Measurements from ENCODE around the gene MYF5. TPM values are rescaled to one million over a fixed set of nuclear protein-coding genes. Genes with fewer than 3 reads are reported as not detected.

The MYF5 gene
- total RNA-seq, 1 experiment from 2014 or later, result not detected

DNA sequence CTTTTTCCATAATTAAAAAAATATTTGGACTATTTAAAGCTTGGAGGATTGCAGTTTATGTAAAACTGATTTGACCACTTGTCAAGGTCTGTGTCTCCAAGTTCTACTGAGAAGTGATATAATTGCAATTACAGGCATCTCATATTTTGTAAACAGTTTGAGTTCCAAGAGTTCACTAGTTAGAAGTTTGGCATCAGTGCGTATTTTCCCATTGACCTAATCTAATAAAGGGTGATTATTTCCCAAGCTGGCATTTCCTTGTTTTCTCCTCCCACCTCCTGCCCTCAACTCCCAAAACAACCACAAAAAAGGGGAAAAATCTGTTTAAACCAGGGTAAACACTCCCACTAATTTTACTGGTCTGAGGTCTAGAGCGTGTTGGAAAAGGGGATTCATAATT lies 12.3 kb upstream of the MYF5 start:
- no peak for DNase-seq (ENCODE audit: low spot score)
- in situ Hi-C loops (cut with HindIII; ENCODE audit: low sequenced_read_pairs), result no loop called here

DNA sequence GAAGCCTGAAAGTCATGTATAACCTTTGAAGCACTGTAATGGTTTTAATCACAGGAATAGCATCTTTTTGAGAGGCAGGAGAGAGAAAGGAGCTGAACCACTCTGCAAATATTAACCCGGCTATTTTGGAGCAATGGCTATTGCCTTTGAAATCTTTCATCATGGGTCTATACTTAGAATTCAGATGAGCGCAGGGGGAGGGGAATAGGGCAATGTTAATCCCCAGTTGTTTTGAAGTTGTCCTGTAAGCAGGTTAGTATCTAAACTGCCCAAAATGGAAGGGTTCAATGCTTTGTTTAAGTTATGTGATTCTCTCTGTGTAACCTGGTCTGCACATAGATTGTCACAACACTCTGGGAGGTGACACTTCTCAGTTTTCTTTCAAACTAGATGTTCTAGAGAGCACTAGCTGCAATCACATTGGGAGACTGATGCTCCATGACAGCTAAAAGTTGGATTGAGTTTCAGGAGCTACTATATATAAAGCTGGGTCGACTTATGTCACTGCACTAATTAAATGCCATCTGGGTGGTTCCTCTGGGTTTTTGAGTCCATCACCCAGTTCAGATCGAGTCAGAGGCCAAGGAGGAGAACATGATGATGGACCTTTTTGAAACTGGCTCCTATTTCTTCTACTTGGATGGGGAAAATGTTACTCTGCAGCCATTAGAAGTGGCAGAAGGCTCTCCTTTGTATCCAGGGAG lies 9.4 kb upstream of the MYF5 start, which contains the start of gene MYF6:
Gene MYF6, plus strand, starts transcription at position 509 of the 704 bp plus-strand sequence. Its CDS starts 86 bp downstream, at position 595.
- no peak for DNase-seq (ENCODE audit: low spot score)
- in situ Hi-C loops (cut with HindIII; ENCODE audit: low sequenced_read_pairs), result no loop called here

DNA sequence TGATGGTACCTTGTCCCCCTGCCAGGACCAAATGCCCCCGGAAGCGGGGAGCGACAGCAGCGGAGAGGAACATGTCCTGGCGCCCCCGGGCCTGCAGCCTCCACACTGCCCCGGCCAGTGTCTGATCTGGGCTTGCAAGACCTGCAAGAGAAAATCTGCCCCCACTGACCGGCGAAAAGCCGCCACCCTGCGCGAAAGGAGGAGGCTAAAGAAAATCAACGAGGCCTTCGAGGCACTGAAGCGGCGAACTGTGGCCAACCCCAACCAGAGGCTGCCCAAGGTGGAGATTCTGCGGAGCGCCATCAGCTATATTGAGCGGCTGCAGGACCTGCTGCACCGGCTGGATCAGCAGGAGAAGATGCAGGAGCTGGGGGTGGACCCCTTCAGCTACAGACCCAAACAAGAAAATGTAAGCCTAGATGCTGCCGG lies 8.9 kb upstream of the MYF5 start:
- in situ Hi-C loops (cut with HindIII; ENCODE audit: low sequenced_read_pairs), result no loop called here
- DNase-seq (ENCODE audit: low spot score), result no peak

DNA sequence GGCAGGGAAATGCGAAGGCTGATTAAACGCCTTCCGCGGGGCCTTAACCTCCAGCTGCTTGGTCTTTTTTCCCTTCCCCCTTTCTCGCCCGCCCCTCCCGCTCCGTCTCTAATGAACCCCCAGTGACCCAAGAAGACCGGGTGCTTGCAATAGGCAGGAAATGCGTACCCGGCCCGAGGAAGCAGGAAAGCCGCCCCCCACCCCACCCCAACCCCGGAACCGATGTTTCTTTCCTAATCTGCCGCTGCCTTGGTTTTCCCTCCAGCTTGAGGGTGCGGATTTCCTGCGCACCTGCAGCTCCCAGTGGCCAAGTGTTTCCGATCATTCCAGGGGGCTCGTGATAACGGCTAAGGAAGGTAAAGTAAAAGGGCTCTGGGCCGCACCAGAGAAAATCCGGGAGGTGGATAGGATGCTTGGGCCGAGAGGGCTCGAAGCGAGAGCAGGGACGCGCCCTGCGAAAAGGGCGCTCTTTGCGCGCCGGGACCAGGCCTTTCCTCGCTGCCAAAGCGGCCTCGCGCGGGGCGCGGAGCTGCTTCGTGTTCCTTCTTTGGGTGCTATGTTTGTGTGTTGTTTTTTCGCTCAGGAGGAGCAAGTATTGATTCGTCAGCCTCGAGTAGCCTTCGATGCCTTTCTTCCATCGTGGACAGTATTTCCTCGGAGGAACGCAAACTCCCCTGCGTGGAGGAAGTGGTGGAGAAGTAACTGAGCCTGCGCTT lies 8.3 kb upstream of the MYF5 start:
- DNase-seq (ENCODE audit: low spot score), result no peak
- in situ Hi-C loops (cut with HindIII; ENCODE audit: low sequenced_read_pairs), result no loop called here

DNA sequence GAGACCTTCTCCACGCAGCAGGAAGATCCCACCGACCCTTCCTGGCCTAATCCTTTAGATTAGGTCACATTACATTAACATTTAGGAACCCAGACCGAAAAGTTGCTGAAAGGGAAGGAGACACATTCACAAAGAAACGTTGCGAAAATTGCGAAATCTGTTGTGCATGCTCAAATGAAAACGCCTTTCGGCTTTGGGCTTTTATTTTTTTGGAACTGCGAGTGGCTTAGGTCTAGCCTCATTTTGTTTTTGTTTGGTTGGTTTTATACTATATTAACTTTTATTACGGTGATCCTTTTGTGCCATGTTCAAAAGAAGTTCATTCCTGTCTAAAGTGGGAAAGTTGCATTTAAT lies 7.8 kb upstream of the MYF5 start:
- DNase-seq (ENCODE audit: low spot score), result no peak
- in situ Hi-C loops (cut with HindIII; ENCODE audit: low sequenced_read_pairs), result no loop called here

DNA sequence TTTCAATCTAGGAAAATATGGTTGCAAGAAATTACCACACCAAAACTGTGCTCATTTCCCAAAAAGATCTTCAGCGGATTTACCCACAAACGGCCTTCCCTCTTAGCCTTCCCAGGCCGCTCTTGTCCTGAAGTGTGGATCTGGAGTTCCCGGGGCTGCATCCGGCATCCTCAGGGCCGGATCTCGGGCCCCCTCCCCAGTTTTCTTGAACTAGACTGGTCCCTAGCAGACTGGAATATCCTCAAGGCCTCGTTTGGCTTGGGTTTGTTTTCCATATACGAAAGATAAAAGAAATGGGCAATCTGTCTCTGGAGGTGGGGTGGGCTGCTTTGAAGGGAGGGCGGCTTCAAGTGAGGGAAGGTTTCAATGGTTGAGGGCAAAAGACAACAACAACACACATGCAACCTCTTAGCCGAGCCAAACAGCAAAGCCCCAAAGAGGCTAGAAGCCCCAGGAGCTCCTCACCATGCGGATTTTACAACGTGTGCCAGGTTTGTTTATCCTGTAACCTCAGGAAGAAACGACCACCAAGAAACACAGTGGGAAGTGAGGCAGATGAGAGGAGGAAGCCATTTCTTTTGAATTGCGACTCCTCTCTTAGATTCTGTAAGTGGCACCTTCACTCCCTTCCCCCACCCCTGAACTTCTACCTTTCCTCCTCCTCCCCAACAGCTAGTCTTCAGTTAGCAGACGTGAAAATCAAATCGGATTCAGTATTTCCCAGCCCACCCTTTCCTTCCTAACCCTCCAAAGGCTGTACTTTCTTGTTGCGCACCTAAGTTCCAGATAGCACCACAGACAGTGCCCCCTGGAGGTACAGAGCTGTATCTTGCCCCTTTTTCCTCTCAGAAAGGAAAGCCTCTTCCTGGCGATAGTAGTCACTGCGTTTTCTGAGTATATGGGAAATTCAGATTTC lies 6.6 kb upstream of the MYF5 start:
- in situ Hi-C loops (cut with HindIII; ENCODE audit: low sequenced_read_pairs), result no loop called here
- DNase-seq (ENCODE audit: low spot score), result no peak

GRCh38 chr12:80710727-80711449 lies 5.8 kb upstream of the MYF5 start:
- DNase-seq (ENCODE audit: low spot score), result no peak
- in situ Hi-C loops (cut with HindIII; ENCODE audit: low sequenced_read_pairs), result no loop called here

- DNase-seq (ENCODE audit: low spot score), result no peak
- in situ Hi-C loops (cut with HindIII; ENCODE audit: low sequenced_read_pairs), result no loop called here
These were observed 4.8 kb upstream of the MYF5 start for GRCh38 chr12:80711866-80712265.

DNA sequence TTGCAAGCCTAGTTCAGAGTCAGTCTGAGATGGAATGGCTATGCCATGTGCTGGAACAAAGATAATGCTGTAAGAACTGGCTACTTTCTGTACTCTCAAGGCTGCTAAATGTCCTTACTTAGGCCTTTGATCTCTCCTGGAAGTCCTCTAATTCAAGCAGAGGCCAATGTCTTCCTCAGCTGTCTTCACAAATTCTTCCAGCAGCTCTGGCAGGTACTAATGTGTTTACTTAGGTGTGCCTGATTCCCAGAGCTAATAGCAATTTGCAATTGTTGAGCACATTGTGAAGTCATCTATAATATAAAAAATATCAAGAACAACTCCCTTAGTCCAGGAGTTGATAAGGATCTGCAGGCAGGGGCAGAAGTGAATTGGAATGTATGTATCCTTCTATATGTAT lies 3.8 kb upstream of the MYF5 start:
- DNase-seq (ENCODE audit: low spot score), result no peak
- in situ Hi-C loops (cut with HindIII; ENCODE audit: low sequenced_read_pairs), result no loop called here

- DNase-seq (ENCODE audit: low spot score), result no peak
- in situ Hi-C loops (cut with HindIII; ENCODE audit: low sequenced_read_pairs), result no loop called here
These were observed 3.3 kb upstream of the MYF5 start for GRCh38 chr12:80713419-80713818.

DNA sequence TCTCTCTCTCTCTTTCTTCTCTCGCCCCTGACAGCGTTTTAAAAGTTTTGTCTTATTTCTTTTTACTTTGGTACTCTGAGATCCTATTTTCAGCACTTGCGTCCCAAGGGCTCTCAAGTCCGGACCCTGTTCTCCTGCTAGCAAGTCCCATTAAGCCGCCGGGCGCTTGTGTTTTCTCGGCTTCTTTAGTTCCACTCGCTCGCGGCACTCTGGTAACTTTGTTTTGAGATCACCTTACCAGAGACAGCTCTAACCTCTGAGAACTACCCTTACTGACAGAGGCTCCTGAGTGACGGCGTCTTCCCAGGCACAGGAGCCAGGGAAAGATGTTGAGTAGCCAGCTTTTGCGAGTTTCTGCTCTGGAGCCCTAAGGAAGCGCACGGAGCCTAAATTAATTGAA lies 2.7 kb upstream of the MYF5 start:
- DNase-seq (ENCODE audit: low spot score), result no peak
- in situ Hi-C loops (cut with HindIII; ENCODE audit: low sequenced_read_pairs), result no loop called here

DNA sequence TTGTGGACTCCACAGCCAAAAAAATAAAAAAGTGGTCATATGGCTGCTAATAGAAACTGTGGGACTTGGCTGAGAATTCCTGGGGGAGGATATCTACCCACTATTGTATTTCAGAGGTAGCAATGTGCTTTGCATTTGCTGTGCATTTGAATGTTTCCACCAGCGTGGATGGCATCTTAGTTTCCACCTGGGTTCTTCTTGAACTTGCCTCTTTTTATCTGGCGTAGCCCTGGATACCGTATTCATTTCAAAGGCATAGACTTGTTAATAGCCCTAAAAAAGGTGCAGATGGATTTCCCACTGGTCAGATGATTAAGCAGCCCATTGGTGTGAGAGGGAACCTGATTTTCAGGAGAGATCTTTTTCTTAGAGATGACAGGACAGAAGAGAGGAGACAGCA lies 1.9 kb upstream of the MYF5 start:
- in situ Hi-C loops (cut with HindIII; ENCODE audit: low sequenced_read_pairs), result no loop called here
- DNase-seq (ENCODE audit: low spot score), result no peak

DNA sequence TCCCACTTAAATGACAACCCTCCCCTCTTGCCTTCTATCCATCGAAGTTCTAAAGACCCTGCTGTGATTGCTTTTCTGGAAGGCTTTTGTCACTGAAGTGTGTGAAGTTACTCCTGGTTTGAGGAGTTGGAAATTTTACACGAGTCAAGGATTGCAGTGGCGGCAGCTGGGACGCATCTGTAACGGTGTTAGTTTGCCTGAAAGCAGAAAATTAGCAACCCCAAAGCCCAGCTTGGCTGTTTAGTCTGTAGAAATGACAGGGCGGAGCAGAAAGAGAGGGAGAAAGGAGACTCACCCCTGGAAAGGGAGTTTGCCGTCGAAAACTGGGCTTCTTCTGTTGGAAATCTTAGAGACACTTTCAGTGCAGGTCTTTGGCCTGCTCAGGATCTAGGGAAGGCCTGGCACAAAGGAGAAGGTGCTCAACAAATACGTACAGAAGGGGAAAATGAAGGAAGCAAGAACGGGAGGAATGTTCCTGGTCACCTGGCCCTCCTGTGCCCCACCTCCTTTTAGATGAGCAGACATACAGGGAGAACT lies 931 bp upstream of the MYF5 start:
- no peak for DNase-seq (ENCODE audit: low spot score)
- in situ Hi-C loops (cut with HindIII; ENCODE audit: low sequenced_read_pairs), result no loop called here

- no peak for DNase-seq (ENCODE audit: low spot score)
- in situ Hi-C loops (cut with HindIII; ENCODE audit: low sequenced_read_pairs), result no loop called here
These were observed 1.1 kb downstream of the MYF5 start for GRCh38 chr12:80717856-80718255.

DNA sequence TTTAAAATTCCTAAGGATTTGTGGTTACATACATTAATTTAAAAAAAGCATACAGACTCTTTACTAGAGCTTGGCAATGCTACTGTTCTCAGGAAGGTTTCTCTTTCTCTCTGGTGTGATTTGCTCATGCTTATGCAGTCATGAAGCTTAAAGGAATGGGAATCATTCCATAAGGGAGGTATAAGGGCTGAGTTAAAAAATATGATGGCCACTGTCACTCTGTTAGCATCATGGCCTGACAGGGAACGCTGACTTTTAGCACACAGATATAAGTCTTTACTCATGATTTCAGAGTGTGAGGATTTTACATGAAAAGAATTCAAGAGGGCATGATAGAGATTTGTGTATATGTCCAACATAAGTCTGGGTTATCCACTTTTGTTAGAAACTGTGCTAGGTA lies 3.8 kb downstream of the MYF5 start:
- in situ Hi-C loops (cut with HindIII; ENCODE audit: low sequenced_read_pairs), result no loop called here
- DNase-seq (ENCODE audit: low spot score), result no peak

GRCh38 chr12:80721326-80721725 lies 4.6 kb downstream of the MYF5 start:
- DNase-seq (ENCODE audit: low spot score), result no peak
- in situ Hi-C loops (cut with HindIII; ENCODE audit: low sequenced_read_pairs), result no loop called here

DNA sequence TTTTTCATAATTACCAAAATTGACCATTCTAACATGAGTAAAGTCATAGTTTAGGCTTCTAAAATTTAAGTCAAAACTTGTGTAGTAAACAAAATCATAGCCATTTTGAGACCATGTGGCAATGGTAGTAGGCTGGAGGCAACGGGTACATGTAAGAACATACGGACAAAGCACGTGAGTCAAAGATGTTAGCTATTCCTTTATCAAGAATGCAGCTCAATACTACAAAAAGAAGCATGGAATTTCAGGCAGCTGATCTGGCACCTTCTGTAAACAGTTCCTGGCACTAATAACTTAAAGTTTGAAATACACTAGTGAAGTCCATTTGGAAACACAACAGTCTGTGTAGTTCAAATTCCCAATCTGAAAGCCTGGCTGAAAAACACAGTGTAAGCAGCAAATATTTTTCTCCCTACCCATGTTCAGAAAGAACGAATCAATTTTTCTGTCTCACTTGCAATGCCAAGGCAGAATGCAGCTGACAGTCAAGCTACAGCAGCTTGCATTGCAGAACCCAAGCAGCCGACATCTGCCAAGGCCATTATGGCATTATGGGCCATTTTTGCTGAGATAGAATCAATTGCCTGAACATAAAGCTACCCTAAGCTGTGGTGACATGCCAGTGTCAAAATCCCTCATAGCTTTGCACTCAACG lies 29.3 kb downstream of the MYF5 start:
- in situ Hi-C loops (cut with HindIII; ENCODE audit: low sequenced_read_pairs), result no loop called here
- DNase-seq (ENCODE audit: low spot score), result no peak

- DNase-seq (ENCODE audit: low spot score), result no peak
These were observed 31.1 kb downstream of the MYF5 start for GRCh38 chr12:80747800-80748199.

GRCh38 chr12:80749456-80749855 lies 32.7 kb downstream of the MYF5 start:
- in situ Hi-C loops (cut with HindIII; ENCODE audit: low sequenced_read_pairs), result no loop called here
- no peak for DNase-seq (ENCODE audit: low spot score)

More at GRCh38 chr12:80747800-80748199, 31.1 kb downstream of the MYF5 start:
- in situ Hi-C loops (cut with HindIII; ENCODE audit: low sequenced_read_pairs), result no loop called here
